Caki2 (cell line): ENCODE data around the gene TNRC6A. TPM values are rescaled to one million over a fixed set of nuclear protein-coding genes. Genes with fewer than 3 reads are reported as not detected.

Experiments used
- total RNA-seq: library from RNA; depleted of rRNA; stranded (reverse); fragments of >200 nt; shearing (Covaris generic); gene quantifications from 2 replicates; pipeline ENCODE4 v1.2.3, GENCODE V29; 2014; ENCODE audit warnings: low replicate concordance; rRNA removed

TNRC6A gene
- total RNA-seq, 1 experiment from 2014 or later: 6.2 TPM

Other genes starting within 250 kb of the TNRC6A start
- gene RBBP6, start 190.1 kb upstream of the TNRC6A start, total RNA-seq: 14.6 and 15.7 TPM in 2 replicates
- gene SLC5A11, start 116.3 kb downstream of the TNRC6A start, total RNA-seq: not detected in 2 replicates